Activated naive CD4-positive, alpha-beta T cell treated with anti-CD3 and anti-CD28 coated beads for 36 hours (primary cell): Measurements from ENCODE around the gene RNF111. TPM values are rescaled to one million over a fixed set of nuclear protein-coding genes. Genes with fewer than 3 reads are reported as not detected.

Experiments used
- CTCF ChIA-PET: fragments of 350-600 bp; sonication (Branson Sonifier 250); formaldehyde crosslinking; loops from one replicate; lab custom pipeline; 2021; ENCODE audit warnings: antibody characterized with exemption; lab: Charles Lee
- DNase-seq: peaks from one replicate; pipeline ENCODE4 v3.0.0-alpha.2; 2020
- H3K27ac Mint-ChIP-seq: one replicate; pipeline ENCODE4 v1.8.0; 2021; ENCODE audit warnings: mild to moderate bottlenecking, mixed read lengths
- H3K27me3 Mint-ChIP-seq: one replicate; pipeline ENCODE4 v1.8.0; 2021; ENCODE audit warnings: low read depth, mixed read lengths
- H3K36me3 Mint-ChIP-seq: one replicate; pipeline ENCODE4 v1.8.0; 2021; ENCODE audit warnings: low read depth, mixed read lengths
- H3K4me1 Mint-ChIP-seq: one replicate; pipeline ENCODE4 v1.8.0; 2021; ENCODE audit warnings: low read depth, mixed read lengths
- H3K4me3 Mint-ChIP-seq: one replicate; pipeline ENCODE4 v1.8.0; 2021; ENCODE audit warnings: mild to moderate bottlenecking, moderate library complexity, mixed read lengths
- H3K9me3 Mint-ChIP-seq: one replicate; pipeline ENCODE4 v1.8.0; 2021; ENCODE audit warnings: mixed read lengths
- intact Hi-C: fragments of 100-400 bp; cut with micrococcal nuclease; formaldehyde crosslinking; loops from one replicate; pipeline ENCODE4 v1.15.1; 2023
- total RNA-seq, 2 experiments: library from RNA; stranded (reverse); gene quantifications; one replicate each; pipeline ENCODE4 v1.2.3, GENCODE V29; 2021

The RNF111 gene
- total RNA-seq, 2 experiments from 2014 or later, result 17.8 to 19.8 TPM

GRCh38 chr15:59074607-59075006 is 87.1 kb downstream of the RNF111 start:
- H3K27ac Mint-ChIP-seq, result peak overlapping the region; percentile 31

DNA sequence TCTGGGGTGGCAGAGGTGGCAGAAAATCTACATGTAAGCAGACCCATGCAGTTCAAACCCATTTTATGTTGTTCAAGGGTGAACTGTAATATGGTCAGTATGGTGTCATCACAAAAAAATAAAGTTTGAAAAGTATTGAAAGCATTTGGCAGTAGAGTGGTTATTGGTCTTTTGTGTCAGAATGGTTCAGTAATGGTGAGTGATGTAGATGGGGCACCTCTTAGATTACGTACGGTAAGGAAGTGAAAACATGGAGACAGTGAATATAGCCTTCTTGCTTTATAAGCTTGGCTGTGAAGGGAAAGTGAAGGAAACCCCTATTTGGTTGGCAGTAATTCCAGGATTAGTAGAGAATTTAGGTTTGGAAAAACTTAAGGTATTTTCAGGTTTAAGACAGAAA is 100.3 kb downstream of the RNF111 start:
- intact Hi-C loops, result no loop called here
- H3K27me3 Mint-ChIP-seq, result no peaks in the 10 kb centered on the region
- CTCF ChIA-PET, result interaction anchor here (1.0 kb wide), 1 partner anchor 10 kb away, joined by 3 read pairs; no protein-coding TSS in a partner anchor
- H3K27ac Mint-ChIP-seq, result no peak overlapping the region
- H3K4me3 Mint-ChIP-seq, result no peak overlapping the region
- no peak for DNase-seq
- no peaks in the 10 kb centered on the region for H3K4me1 Mint-ChIP-seq
- H3K36me3 Mint-ChIP-seq, result peaks cover 15% of the 10 kb centered on the region
- no peaks in the 10 kb centered on the region for H3K9me3 Mint-ChIP-seq

More at GRCh38 chr15:59074607-59075006, 87.1 kb downstream of the RNF111 start:
- Mint-ChIP-seq H3K27me3 (no peaks in the 10 kb centered on the region), H3K4me1 (peaks cover 9% of the 10 kb centered on the region), H3K4me3 (no peak overlapping the region), H3K36me3 (peaks cover 27% of the 10 kb centered on the region), H3K9me3 (no peaks in the 10 kb centered on the region)
- intact Hi-C loops, result no loop called here
- CTCF ChIA-PET, result interaction anchor here (1.1 to 1.2 kb wide), 2 partner anchors 36 to 95 kb away, joined by 3 to 4 read pairs; no protein-coding TSS in a partner anchor
- DNase-seq, result no peak

DNA sequence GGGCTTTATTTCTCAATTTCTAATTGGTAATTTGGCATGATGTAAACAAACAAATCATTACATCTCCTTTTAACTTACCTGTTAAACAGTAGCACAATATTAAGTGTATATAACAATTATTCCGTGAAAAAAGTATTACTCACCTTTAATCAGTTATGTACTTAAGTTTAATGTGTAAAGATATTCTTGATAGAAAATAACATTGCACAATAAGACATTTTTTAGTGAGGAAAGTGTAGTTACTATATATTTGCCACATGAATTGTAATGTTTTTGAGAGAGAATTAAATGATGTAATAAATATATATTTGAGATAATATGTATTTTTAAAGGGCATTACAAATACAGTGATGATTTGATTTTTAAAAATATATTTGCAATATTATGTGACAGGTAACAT is 106.6 kb downstream of the RNF111 start:
- no peak overlapping the region for H3K27ac Mint-ChIP-seq
- no peak overlapping the region for H3K4me3 Mint-ChIP-seq
- intact Hi-C loops, result no loop called here
- H3K9me3 Mint-ChIP-seq, result no peaks in the 10 kb centered on the region
- H3K27me3 Mint-ChIP-seq, result no peaks in the 10 kb centered on the region
- CTCF ChIA-PET, result no interaction called here
- DNase-seq, result no peak
- peaks cover 17% of the 10 kb centered on the region for H3K36me3 Mint-ChIP-seq
- peaks cover 4% of the 10 kb centered on the region for H3K4me1 Mint-ChIP-seq

DNA sequence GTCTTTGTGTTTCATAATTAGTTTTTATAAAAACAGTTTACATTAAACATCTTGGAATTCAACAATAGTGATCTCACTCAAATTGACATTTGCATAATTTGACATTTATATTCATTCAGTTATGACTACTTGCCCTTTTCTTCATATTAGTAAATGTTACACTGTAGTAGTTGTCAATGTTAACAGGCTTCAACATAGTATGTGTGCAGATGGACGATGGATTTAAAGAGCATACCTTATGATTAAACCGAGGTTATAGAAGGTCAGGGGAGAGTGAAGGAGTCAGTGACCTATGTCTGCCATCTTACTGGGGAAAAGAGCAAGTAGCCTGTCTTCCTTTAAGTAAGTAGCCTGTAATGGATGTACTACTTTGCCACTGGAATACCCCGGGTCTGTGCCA is 109.0 kb downstream of the RNF111 start:
- intact Hi-C loops, result no loop called here
- CTCF ChIA-PET, result no interaction called here
- H3K36me3 Mint-ChIP-seq, result peaks cover 16% of the 10 kb centered on the region
- no peaks in the 10 kb centered on the region for H3K9me3 Mint-ChIP-seq
- H3K4me1 Mint-ChIP-seq, result peaks cover 7% of the 10 kb centered on the region
- H3K27ac Mint-ChIP-seq, result no peak overlapping the region
- H3K27me3 Mint-ChIP-seq, result no peaks in the 10 kb centered on the region
- DNase-seq, result no peak
- no peak overlapping the region for H3K4me3 Mint-ChIP-seq

- DNase-seq, result no peak
- intact Hi-C loops, result no loop called here
- Mint-ChIP-seq H3K9me3 (no peaks in the 10 kb centered on the region), H3K36me3 (peaks cover 11% of the 10 kb centered on the region), H3K4me3 (no peak overlapping the region), H3K27me3 (no peaks in the 10 kb centered on the region), H3K27ac (no peak overlapping the region), H3K4me1 (peaks cover 9% of the 10 kb centered on the region)
- CTCF ChIA-PET, result interaction anchor here (0.6 kb wide), 1 partner anchor 846 kb away, joined by 3 read pairs; no protein-coding TSS in a partner anchor
Measured at GRCh38 chr15:59099162-59099685, 111.8 kb downstream of the RNF111 start.

- CTCF ChIA-PET, result no interaction called here
Measured at GRCh38 chr15:59104602-59104911, 117.1 kb downstream of the RNF111 start.

DNA sequence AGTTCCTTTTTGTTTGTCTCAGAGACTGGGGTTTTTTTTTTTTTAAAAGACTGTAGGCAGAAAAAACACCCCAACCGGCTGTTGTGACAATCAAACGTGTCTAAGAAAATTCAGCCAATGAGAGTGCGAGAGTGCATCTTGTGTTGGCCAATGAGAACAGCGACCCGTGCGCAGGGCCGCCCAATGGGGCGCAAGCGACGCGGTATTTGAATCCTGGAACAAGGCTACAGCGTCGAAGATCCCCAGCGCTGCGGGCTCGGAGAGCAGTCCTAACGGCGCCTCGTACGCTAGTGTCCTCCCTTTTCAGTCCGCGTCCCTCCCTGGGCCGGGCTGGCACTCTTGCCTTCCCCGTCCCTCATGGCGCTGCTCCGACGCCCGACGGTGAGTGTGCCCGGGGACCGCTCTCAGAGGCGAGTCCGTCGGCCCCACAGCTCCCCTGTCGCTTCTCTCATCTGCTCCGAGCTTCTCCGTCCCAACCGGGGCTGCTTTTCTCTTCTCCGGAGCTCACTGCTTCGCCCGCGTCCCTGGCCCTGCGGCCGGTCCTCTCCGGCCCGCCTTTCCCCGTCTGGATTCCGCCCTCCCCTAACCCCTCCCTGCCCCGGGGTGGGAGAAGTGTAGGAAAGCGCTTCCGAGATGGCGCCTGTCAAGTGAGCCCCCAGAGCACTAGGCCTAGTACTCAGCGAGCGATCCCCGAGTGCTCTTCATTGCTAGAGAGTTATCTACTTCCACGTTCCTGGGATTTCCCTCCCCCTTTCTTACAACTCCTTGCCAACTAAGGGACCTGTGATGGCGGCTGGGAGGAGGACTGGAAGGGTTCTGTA is 117.7 kb downstream of the RNF111 start, which contains the start of gene CCNB2:
TSS of gene CCNB2 (plus strand) at position 235 of the 821 bp plus-strand sequence. CDS start at position 358, 123 bp downstream.
- peak within 1 kb of the TSS; percentile 91 for H3K27ac Mint-ChIP-seq
- no peaks in the 10 kb centered on the region for H3K9me3 Mint-ChIP-seq
- peaks cover 11% of the 10 kb centered on the region for H3K4me1 Mint-ChIP-seq
- H3K4me3 Mint-ChIP-seq, result peak within 1 kb of the TSS; percentile 93
- intact Hi-C loops, result loop anchor here (1.0 kb wide), 2 partner anchors 118 to 172 kb away; partner anchors contain the start of genes RNF111 and SLTM
- H3K36me3 Mint-ChIP-seq, result peaks cover 24% of the 10 kb centered on the region
- H3K27me3 Mint-ChIP-seq, result no peaks in the 10 kb centered on the region
- DNase-seq, result peak; percentile 91
- CTCF ChIA-PET, result interaction anchor here (0.7 kb wide), 1 partner anchor 401 kb away, joined by 3 read pairs; no protein-coding TSS in a partner anchor

More at GRCh38 chr15:59104602-59104911, 117.1 kb downstream of the RNF111 start:
- H3K27me3 Mint-ChIP-seq, result no peaks in the 10 kb centered on the region
- intact Hi-C loops, result no loop called here
- H3K27ac Mint-ChIP-seq, result peak overlapping the region; percentile 91
- H3K4me3 Mint-ChIP-seq, result peak overlapping the region; percentile 93
- H3K4me1 Mint-ChIP-seq, result peaks cover 11% of the 10 kb centered on the region
- no peak for DNase-seq
- no peaks in the 10 kb centered on the region for H3K9me3 Mint-ChIP-seq
- peaks cover 22% of the 10 kb centered on the region for H3K36me3 Mint-ChIP-seq

- Mint-ChIP-seq H3K9me3 (no peaks in the 10 kb centered on the region), H3K4me1 (peaks cover 11% of the 10 kb centered on the region), H3K27me3 (no peaks in the 10 kb centered on the region), H3K27ac (no peak overlapping the region), H3K4me3 (peak overlapping the region; percentile 93), H3K36me3 (peaks cover 22% of the 10 kb centered on the region)
- no peak for DNase-seq
- CTCF ChIA-PET, result interaction anchor here (0.7 kb wide), 1 partner anchor 400 kb away, joined by 3 read pairs; no protein-coding TSS in a partner anchor
- intact Hi-C loops, result loop anchor here (1.0 kb wide), 2 partner anchors 119 to 173 kb away; partner anchors contain the start of genes RNF111 and SLTM
Measured at GRCh38 chr15:59105854-59106253, 118.4 kb downstream of the RNF111 start.

- no peaks in the 10 kb centered on the region for H3K27me3 Mint-ChIP-seq
- H3K36me3 Mint-ChIP-seq, result peaks cover 39% of the 10 kb centered on the region
- H3K4me3 Mint-ChIP-seq, result no peak overlapping the region
- CTCF ChIA-PET, result interaction anchor here (0.7 to 0.8 kb wide), 3 partner anchors 17 to 51 kb away, joined by 3 to 5 read pairs (median 4); no protein-coding TSS in a partner anchor
- no peaks in the 10 kb centered on the region for H3K9me3 Mint-ChIP-seq
- DNase-seq, result no peak
- intact Hi-C loops, result no loop called here
- H3K4me1 Mint-ChIP-seq, result no peaks in the 10 kb centered on the region
- H3K27ac Mint-ChIP-seq, result no peak overlapping the region
Measured at GRCh38 chr15:59111251-59111650, 123.8 kb downstream of the RNF111 start.

- intact Hi-C loops, result no loop called here
- Mint-ChIP-seq H3K9me3 (no peaks in the 10 kb centered on the region), H3K27ac (no peak overlapping the region), H3K27me3 (no peaks in the 10 kb centered on the region), H3K4me1 (no peaks in the 10 kb centered on the region), H3K4me3 (no peak overlapping the region), H3K36me3 (peaks cover 37% of the 10 kb centered on the region)
- no peak for DNase-seq
- CTCF ChIA-PET, result no interaction called here
Measured at GRCh38 chr15:59115047-59115446, 127.6 kb downstream of the RNF111 start.

- Mint-ChIP-seq H3K9me3 (no peaks in the 10 kb centered on the region), H3K4me1 (no peaks in the 10 kb centered on the region), H3K27me3 (no peaks in the 10 kb centered on the region), H3K4me3 (no peak overlapping the region), H3K36me3 (peaks cover 36% of the 10 kb centered on the region), H3K27ac (no peak overlapping the region)
- CTCF ChIA-PET, result no interaction called here
- intact Hi-C loops, result no loop called here
- no peak for DNase-seq
Measured at GRCh38 chr15:59116141-59116540, 128.7 kb downstream of the RNF111 start.

GRCh38 chr15:59116771-59117170 is 129.3 kb downstream of the RNF111 start:
- no peak for DNase-seq
- Mint-ChIP-seq H3K27ac (no peak overlapping the region), H3K9me3 (no peaks in the 10 kb centered on the region), H3K27me3 (no peaks in the 10 kb centered on the region), H3K4me3 (no peak overlapping the region), H3K36me3 (peaks cover 37% of the 10 kb centered on the region), H3K4me1 (no peaks in the 10 kb centered on the region)
- intact Hi-C loops, result no loop called here
- CTCF ChIA-PET, result interaction anchor here (0.6 kb wide), 1 partner anchor 65 kb away, joined by 3 read pairs; no protein-coding TSS in a partner anchor
